SK-N-SH treated with all-trans-retinoic acid at 6 μM for 48 hours (cell line): ENCODE data around the gene GAK.

Source experiments
- ATAC-seq: fragments of 200-7000 bp; cut with Tn5 transposase; 3 replicates; pipeline ENCODE4 v1.9.1; 2020; ENCODE audit warnings: mild to moderate bottlenecking, moderate library complexity
- ARNTL ChIP-seq: fragments of 450-650 bp; formaldehyde crosslinking; IDR thresholded peaks from 2 replicates; pipeline ENCODE4 v1.5.0; 2020; ENCODE audit warnings: low read depth, mild to moderate bottlenecking, moderate library complexity, borderline replicate concordance
- BACH2 ChIP-seq: fragments of 250-450 bp; sonication (Bioruptor Pico); IDR thresholded peaks from 2 replicates; pipeline ENCODE4 v1.9.0; 2021; ENCODE audit warnings: mild to moderate bottlenecking, borderline replicate concordance
- CREB5 ChIP-seq: fragments of 250-450 bp; sonication (Bioruptor Pico); IDR thresholded peaks from 2 replicates; pipeline ENCODE4 v1.5.1; 2020; ENCODE audit warnings: low read depth, mild to moderate bottlenecking, moderate library complexity
- CSDC2 ChIP-seq: fragments of 250-450 bp; sonication (Bioruptor Pico); IDR thresholded peaks from 2 replicates; pipeline ENCODE4 v1.5.0; 2020; ENCODE audit warnings: mild to moderate bottlenecking, moderate library complexity
- CSRNP3 ChIP-seq: fragments of 250-450 bp; sonication (Bioruptor Pico); IDR thresholded peaks from 2 replicates; pipeline ENCODE4 v1.5.1; 2021; ENCODE audit warnings: mild to moderate bottlenecking, moderate library complexity
- GLIS3 ChIP-seq: fragments of 250-450 bp; sonication (Bioruptor Pico); IDR thresholded peaks from 2 replicates; pipeline ENCODE4 v1.5.0; 2020; ENCODE audit warnings: mild to moderate bottlenecking, moderate library complexity
- ISL1 ChIP-seq: fragments of 250-450 bp; sonication (Bioruptor Pico); IDR thresholded peaks from 2 replicates; pipeline ENCODE4 v2.1.2; 2022; ENCODE audit warnings: mild to moderate bottlenecking, moderate library complexity
- OSR1 ChIP-seq: fragments of 250-450 bp; sonication (Bioruptor Pico); IDR thresholded peaks from 2 replicates; pipeline ENCODE4 v1.8.0; 2022; ENCODE audit warnings: moderate library complexity, mild to moderate bottlenecking, inconsistent platforms
- PATZ1 ChIP-seq: fragments of 250-450 bp; sonication (Bioruptor Pico); IDR thresholded peaks from 2 replicates; pipeline ENCODE4 v1.8.0; 2020; ENCODE audit warnings: mild to moderate bottlenecking, moderate library complexity, borderline replicate concordance
- PPARA ChIP-seq: fragments of 250-450 bp; sonication (Bioruptor Pico); IDR thresholded peaks from 2 replicates; pipeline ENCODE4 v1.5.0; 2020; ENCODE audit warnings: mild to moderate bottlenecking, borderline replicate concordance
- RARB ChIP-seq: fragments of 250-450 bp; sonication (Bioruptor Pico); IDR thresholded peaks from 2 replicates; pipeline ENCODE4 v1.8.0; 2021; ENCODE audit warnings: mild to moderate bottlenecking, moderate library complexity
- TCF4 ChIP-seq: fragments of 250-450 bp; sonication (Bioruptor Pico); IDR thresholded peaks from 2 replicates; pipeline ENCODE4 v1.8.0; 2021; ENCODE audit warnings: mild to moderate bottlenecking, moderate library complexity, borderline replicate concordance
- TOX ChIP-seq: fragments of 250-450 bp; sonication (Bioruptor Pico); IDR thresholded peaks from 2 replicates; pipeline ENCODE4 v1.8.0; 2021; ENCODE audit warnings: mild to moderate bottlenecking, moderate library complexity, borderline replicate concordance
- ZFP3 ChIP-seq: fragments of 250-450 bp; sonication (Bioruptor Pico); IDR thresholded peaks from 2 replicates; pipeline ENCODE4 v1.5.0; 2020; ENCODE audit warnings: mild to moderate bottlenecking, moderate library complexity
- ZFP30 ChIP-seq: fragments of 450-650 bp; formaldehyde crosslinking; IDR thresholded peaks from 2 replicates; pipeline ENCODE4 v1.5.0; 2022; ENCODE audit warnings: mild to moderate bottlenecking, moderate library complexity
- ZNF565 ChIP-seq: fragments of 450-650 bp; formaldehyde crosslinking; conservative IDR thresholded peaks from 2 replicates; pipeline ENCODE4 v1.5.0; 2020; ENCODE audit warnings: low read depth, mild to moderate bottlenecking, moderate library complexity
- ZNF70 ChIP-seq: fragments of 450-650 bp; formaldehyde crosslinking; IDR thresholded peaks from 2 replicates; pipeline ENCODE4 v1.5.0; 2020; ENCODE audit warnings: mild to moderate bottlenecking, moderate library complexity
- ZNF8 ChIP-seq: fragments of 450-650 bp; formaldehyde crosslinking; IDR thresholded peaks from 2 replicates; pipeline ENCODE4 v1.5.0; 2020; ENCODE audit warnings: mild to moderate bottlenecking, moderate library complexity
- TF ChIP-seq, protein P1 (sequence below): fragments of 250-450 bp; sonication (Bioruptor Pico); IDR thresholded peaks from 2 replicates; pipeline ENCODE4 v1.5.0; 2020; ENCODE audit warnings: mild to moderate bottlenecking, moderate library complexity

Gene GAK

DNA sequence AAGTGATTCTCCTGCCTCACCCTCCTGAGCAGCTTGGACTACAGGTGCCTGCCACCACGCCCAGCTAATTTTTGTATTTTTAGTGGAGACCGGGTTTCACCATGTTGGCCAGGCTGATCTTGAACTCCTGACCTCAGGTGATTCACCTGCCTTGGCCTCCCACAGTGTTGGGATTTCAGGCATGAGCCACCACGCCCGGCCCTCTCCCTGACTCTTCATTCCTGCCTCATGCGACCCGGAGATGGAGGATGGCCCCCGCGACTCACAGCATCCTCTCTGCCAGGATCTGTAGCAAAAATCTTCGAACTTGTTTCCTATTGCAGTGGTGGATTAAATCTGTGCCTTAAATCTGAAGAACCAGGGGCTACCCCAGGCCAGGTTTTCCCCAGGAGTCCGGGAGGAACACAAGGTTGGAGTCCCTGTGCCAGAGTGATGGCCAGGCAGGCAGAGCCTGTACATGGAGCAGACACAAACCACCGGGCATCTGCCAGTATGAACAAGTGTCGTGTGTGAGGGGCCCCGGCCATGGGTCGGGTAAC lies 117.7 kb downstream of the GAK start:
- no peak for TF ChIP-seq ZNF8 (CRISPR knock-in tag)
- TF ChIP-seq, protein P1, sequence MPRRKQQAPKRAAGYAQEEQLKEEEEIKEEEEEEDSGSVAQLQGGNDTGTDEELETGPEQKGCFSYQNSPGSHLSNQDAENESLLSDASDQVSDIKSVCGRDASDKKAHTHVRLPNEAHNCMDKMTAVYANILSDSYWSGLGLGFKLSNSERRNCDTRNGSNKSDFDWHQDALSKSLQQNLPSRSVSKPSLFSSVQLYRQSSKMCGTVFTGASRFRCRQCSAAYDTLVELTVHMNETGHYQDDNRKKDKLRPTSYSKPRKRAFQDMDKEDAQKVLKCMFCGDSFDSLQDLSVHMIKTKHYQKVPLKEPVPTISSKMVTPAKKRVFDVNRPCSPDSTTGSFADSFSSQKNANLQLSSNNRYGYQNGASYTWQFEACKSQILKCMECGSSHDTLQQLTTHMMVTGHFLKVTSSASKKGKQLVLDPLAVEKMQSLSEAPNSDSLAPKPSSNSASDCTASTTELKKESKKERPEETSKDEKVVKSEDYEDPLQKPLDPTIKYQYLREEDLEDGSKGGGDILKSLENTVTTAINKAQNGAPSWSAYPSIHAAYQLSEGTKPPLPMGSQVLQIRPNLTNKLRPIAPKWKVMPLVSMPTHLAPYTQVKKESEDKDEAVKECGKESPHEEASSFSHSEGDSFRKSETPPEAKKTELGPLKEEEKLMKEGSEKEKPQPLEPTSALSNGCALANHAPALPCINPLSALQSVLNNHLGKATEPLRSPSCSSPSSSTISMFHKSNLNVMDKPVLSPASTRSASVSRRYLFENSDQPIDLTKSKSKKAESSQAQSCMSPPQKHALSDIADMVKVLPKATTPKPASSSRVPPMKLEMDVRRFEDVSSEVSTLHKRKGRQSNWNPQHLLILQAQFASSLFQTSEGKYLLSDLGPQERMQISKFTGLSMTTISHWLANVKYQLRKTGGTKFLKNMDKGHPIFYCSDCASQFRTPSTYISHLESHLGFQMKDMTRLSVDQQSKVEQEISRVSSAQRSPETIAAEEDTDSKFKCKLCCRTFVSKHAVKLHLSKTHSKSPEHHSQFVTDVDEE (CRISPR knock-in tag): no peak
- TF ChIP-seq PPARA (CRISPR knock-in tag): no peak
- TF ChIP-seq CSRNP3 (CRISPR knock-in tag): no peak
- TF ChIP-seq OSR1 (CRISPR knock-in tag): no peak
- no peak for TF ChIP-seq ZNF565 (CRISPR knock-in tag)
- no peak for TF ChIP-seq GLIS3 (CRISPR knock-in tag)
- TF ChIP-seq ISL1: no peak
- TF ChIP-seq ZNF70: no peak
- TF ChIP-seq CSDC2 (CRISPR knock-in tag): no peak
- TF ChIP-seq CREB5 (CRISPR knock-in tag): no peak
- TF ChIP-seq RARB: no peak
- TF ChIP-seq ZFP30: no peak
- TF ChIP-seq TOX: no peak
- TF ChIP-seq ZFP3 (CRISPR knock-in tag): no peak
- no peak for TF ChIP-seq TCF4 (CRISPR knock-in tag)
- no peak for TF ChIP-seq BACH2 (CRISPR knock-in tag)
- ATAC-seq: no peak

GRCh38 chr4:813900-814299 lies 118.2 kb downstream of the GAK start:
- peak; percentile 33; the same call in 1 of the 3 replicates for ATAC-seq
- TF ChIP-seq ARNTL (CRISPR knock-in tag) (no peak), ZFP3 (CRISPR knock-in tag) (no peak), TOX (no peak), CSDC2 (CRISPR knock-in tag) (no peak), CREB5 (CRISPR knock-in tag) (no peak), PATZ1 (no peak), CSRNP3 (CRISPR knock-in tag) (no peak), TCF4 (CRISPR knock-in tag) (no peak), ZNF565 (CRISPR knock-in tag) (no peak)
- TF ChIP-seq, protein P1 (CRISPR knock-in tag): no peak
